ENCODE data around the gene SASS6. TPM values are rescaled to one million over a fixed set of nuclear protein-coding genes. Genes with fewer than 3 reads are reported as not detected.

Gene SASS6
- total and polyA plus RNA-seq, 2 donors (not counting 1 experiment from before 2014, with no cell fraction given): 0.79 to 1.5 TPM

- TF ChIP-seq EZH2 (IDR thresholded peaks at IDR 0.05; ENCODE audit: low read length, missing control alignments) (no peak), CTCF (conservative IDR thresholded peaks at IDR 0.05 in 1 of 2, IDR thresholded peaks at IDR 0.05 in 1 of 2; ENCODE audit: low read depth in 1 of 2, low read length in 2 of 2) (no peak)
- peaks cover 58% of the 10 kb centered on the region for H3K79me2 ChIP-seq (ENCODE audit: control insufficient read depth, insufficient read depth, low read length)
- H3K4me2 ChIP-seq (ENCODE audit: extremely low read depth, insufficient read depth, low read length): peak overlapping the region; percentile 99
- peak overlapping the region; percentile 84 to 100 (median 96) for H3K4me3 ChIP-seq (replicated peaks in 1 of 4; ENCODE audit: control extremely low read depth in 1 of 4, insufficient read depth in 1 of 4, low read depth in 3 of 4, low read length in 4 of 4)
- H3K27ac ChIP-seq (ENCODE audit: insufficient read depth, low read length): peak overlapping the region; percentile 99
- no peaks in the 10 kb centered on the region for H3K9me3 ChIP-seq (ENCODE audit: control insufficient read depth, insufficient read depth, low read depth, low read length)
- peak; percentile 84 to 86 for DNase-seq (ENCODE audit: low read depth in 2 of 2)
- H3K36me3 ChIP-seq (ENCODE audit: control insufficient read depth, insufficient read depth, low read length): no peaks in the 10 kb centered on the region
- no peaks in the 10 kb centered on the region for H4K20me1 ChIP-seq (ENCODE audit: control insufficient read depth, extremely low read depth, insufficient read depth, low read length)
- H3K9ac ChIP-seq (ENCODE audit: insufficient read depth, low read length): peak overlapping the region; percentile 99
- no peaks in the 10 kb centered on the region for H3K27me3 ChIP-seq (ENCODE audit: control insufficient read depth, insufficient read depth, low read length)
- peaks cover 2% of the 10 kb centered on the region for H3K4me1 ChIP-seq (ENCODE audit: control insufficient read depth, extremely low read depth, insufficient read depth, low read length)
- peak overlapping the region; percentile 89 for H2AFZ ChIP-seq (ENCODE audit: low read length)
Observed at GRCh38 chr1:100037927-100038659, 94.6 kb downstream of the SASS6 start.

- Histone ChIP-seq H3K9me3 (ENCODE audit: control insufficient read depth, insufficient read depth, low read depth, low read length) (no peaks in the 10 kb centered on the region), H3K36me3 (ENCODE audit: control insufficient read depth, insufficient read depth, low read length) (no peaks in the 10 kb centered on the region), H2AFZ (ENCODE audit: low read length) (peak overlapping the region; percentile 82), H4K20me1 (ENCODE audit: control insufficient read depth, extremely low read depth, insufficient read depth, low read length) (no peaks in the 10 kb centered on the region), H3K27me3 (ENCODE audit: control insufficient read depth, insufficient read depth, low read length) (no peaks in the 10 kb centered on the region), H3K27ac (ENCODE audit: insufficient read depth, low read length) (peak overlapping the region; percentile 99), H3K4me1 (ENCODE audit: control insufficient read depth, extremely low read depth, insufficient read depth, low read length) (peaks cover 2% of the 10 kb centered on the region), H3K4me3 (replicated peaks in 1 of 4; ENCODE audit: control extremely low read depth in 1 of 4, insufficient read depth in 1 of 4, low read depth in 3 of 4, low read length in 4 of 4) (peak overlapping the region; percentile 84 to 100 (median 96)), H3K9ac (ENCODE audit: insufficient read depth, low read length) (peak overlapping the region; percentile 99), H3K79me2 (ENCODE audit: control insufficient read depth, insufficient read depth, low read length) (peaks cover 53% of the 10 kb centered on the region), H3K4me2 (ENCODE audit: extremely low read depth, insufficient read depth, low read length) (peak overlapping the region; percentile 99)
- DNase-seq (ENCODE audit: low read depth in 2 of 2): no peak
- TF ChIP-seq CTCF (conservative IDR thresholded peaks at IDR 0.05 in 1 of 2, IDR thresholded peaks at IDR 0.05 in 1 of 2; ENCODE audit: low read depth in 1 of 2, low read length in 2 of 2): no peak
Observed at GRCh38 chr1:100037656-100037926, 95.1 kb downstream of the SASS6 start.

GRCh38 chr1:100036718-100037655 lies 95.7 kb downstream of the SASS6 start:
- peak; percentile 47 to 70 for DNase-seq (ENCODE audit: low read depth in 2 of 2)
- Histone ChIP-seq H3K4me3 (replicated peaks in 1 of 4; ENCODE audit: control extremely low read depth in 1 of 4, insufficient read depth in 1 of 4, low read depth in 3 of 4, low read length in 4 of 4) (peak overlapping the region; percentile 84 to 100 (median 96)), H3K9me3 (ENCODE audit: control insufficient read depth, insufficient read depth, low read depth, low read length) (no peaks in the 10 kb centered on the region), H3K27ac (ENCODE audit: insufficient read depth, low read length) (peak overlapping the region; percentile 99), H3K4me1 (ENCODE audit: control insufficient read depth, extremely low read depth, insufficient read depth, low read length) (peaks cover 2% of the 10 kb centered on the region), H3K79me2 (ENCODE audit: control insufficient read depth, insufficient read depth, low read length) (peaks cover 47% of the 10 kb centered on the region), H3K9ac (ENCODE audit: insufficient read depth, low read length) (peak overlapping the region; percentile 99), H3K27me3 (ENCODE audit: control insufficient read depth, insufficient read depth, low read length) (no peaks in the 10 kb centered on the region), H3K36me3 (ENCODE audit: control insufficient read depth, insufficient read depth, low read length) (no peaks in the 10 kb centered on the region), H4K20me1 (ENCODE audit: control insufficient read depth, extremely low read depth, insufficient read depth, low read length) (no peaks in the 10 kb centered on the region), H3K4me2 (ENCODE audit: extremely low read depth, insufficient read depth, low read length) (peak overlapping the region; percentile 99), H2AFZ (ENCODE audit: low read length) (peak overlapping the region; percentile 82)
- TF ChIP-seq EZH2 (IDR thresholded peaks at IDR 0.05; ENCODE audit: low read length, missing control alignments): no peak
- no peak for TF ChIP-seq CTCF (conservative IDR thresholded peaks at IDR 0.05 in 1 of 2, IDR thresholded peaks at IDR 0.05 in 1 of 2; ENCODE audit: low read depth in 1 of 2, low read length in 2 of 2)

All from fibroblast of lung (primary cell).